ENCODE measurements around the gene GIGYF2.
"Not testable (repeated sequence)": the region's sequence is repeated elsewhere in the genome, so short reads cannot be mapped to it uniquely, and the experiment has no call there.

Gene GIGYF2

GRCh38 chr2:232896111-232896510 is 199.0 kb downstream of the GIGYF2 start:
- DNase-seq (ENCODE audit: low spot score), result no peak

GRCh38 chr2:232896720-232897597 is 199.8 kb downstream of the GIGYF2 start:
- no peak for DNase-seq (ENCODE audit: low spot score)

- no peak for DNase-seq (ENCODE audit: low spot score)
Observed at GRCh38 chr2:232897598-232898408, 200.7 kb downstream of the GIGYF2 start.

GRCh38 chr2:232898592-232899543 is 201.7 kb downstream of the GIGYF2 start:
- DNase-seq (ENCODE audit: low spot score), result no peak

GRCh38 chr2:232900811-232901735 is 203.9 kb downstream of the GIGYF2 start:
- no peak for DNase-seq (ENCODE audit: low spot score)

GRCh38 chr2:232901736-232902578 is 204.8 kb downstream of the GIGYF2 start:
- no peak for DNase-seq (ENCODE audit: low spot score)

GRCh38 chr2:232903989-232904388 is 206.9 kb downstream of the GIGYF2 start:
- DNase-seq (ENCODE audit: low spot score), result no peak

- not testable (repeated sequence) for DNase-seq (ENCODE audit: low spot score)
Observed at GRCh38 chr2:232906867-232907717, 210.0 kb downstream of the GIGYF2 start.

GRCh38 chr2:232907718-232908085 is 210.6 kb downstream of the GIGYF2 start:
- not testable (repeated sequence) for DNase-seq (ENCODE audit: low spot score)

GRCh38 chr2:232908695-232909094 is 211.6 kb downstream of the GIGYF2 start:
- no peak for DNase-seq (ENCODE audit: low spot score)

Data from NAMALWA (cell line).